ENCODE results near the gene TAGLN. TPM values are rescaled to one million over a fixed set of nuclear protein-coding genes. Genes with fewer than 3 reads are reported as not detected.

The TAGLN gene
- total RNA-seq, 1 donor from 2014 or later, result 923 TPM

DNA sequence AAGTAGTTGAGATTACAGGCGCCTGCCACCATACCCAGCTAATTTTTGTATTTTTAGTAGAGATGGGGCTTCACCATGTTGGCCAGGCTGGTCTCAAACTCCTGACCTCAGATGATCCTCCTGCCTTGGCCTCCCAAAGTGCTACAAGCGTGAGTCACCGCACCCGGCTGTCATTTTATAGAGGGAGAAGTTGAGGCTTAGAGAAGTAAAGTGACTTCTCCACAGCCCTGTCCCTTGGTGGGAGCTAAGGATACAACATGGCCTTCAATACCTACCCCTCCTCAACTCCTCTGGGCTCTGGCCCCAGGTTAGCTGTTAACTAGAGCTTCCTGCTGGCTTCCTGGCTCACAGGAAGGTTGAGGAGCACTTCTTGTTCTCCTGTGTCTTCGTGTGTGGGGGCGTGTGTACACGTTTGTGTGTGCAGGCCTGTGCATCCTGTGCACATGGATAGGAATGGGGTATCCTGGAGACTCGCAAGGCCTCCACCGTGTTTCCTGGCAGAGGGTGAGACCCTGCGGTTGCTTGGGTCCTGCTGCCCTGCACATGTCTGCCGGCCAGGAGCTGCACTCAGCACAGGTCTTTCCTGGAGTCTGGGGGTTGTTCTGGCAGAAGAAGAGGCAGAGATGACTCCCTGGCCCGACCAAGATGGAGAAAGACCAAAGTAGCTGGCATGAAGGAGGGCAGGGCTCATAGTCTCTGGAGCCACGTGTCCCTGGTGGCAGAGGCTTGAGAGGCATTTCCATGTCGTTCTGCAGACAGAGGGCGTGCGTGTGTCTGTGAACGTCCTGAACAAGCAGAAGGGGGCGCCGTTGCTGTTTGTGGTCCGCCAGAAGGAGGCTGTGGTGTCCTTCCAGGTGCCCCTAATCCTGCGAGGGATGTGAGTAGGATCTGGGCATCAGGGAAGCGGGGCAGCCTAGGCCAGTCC lies 18.2 kb upstream of the TAGLN start:
- peak; percentile 90 for DNase-seq (ENCODE audit: low spot score)

DNA sequence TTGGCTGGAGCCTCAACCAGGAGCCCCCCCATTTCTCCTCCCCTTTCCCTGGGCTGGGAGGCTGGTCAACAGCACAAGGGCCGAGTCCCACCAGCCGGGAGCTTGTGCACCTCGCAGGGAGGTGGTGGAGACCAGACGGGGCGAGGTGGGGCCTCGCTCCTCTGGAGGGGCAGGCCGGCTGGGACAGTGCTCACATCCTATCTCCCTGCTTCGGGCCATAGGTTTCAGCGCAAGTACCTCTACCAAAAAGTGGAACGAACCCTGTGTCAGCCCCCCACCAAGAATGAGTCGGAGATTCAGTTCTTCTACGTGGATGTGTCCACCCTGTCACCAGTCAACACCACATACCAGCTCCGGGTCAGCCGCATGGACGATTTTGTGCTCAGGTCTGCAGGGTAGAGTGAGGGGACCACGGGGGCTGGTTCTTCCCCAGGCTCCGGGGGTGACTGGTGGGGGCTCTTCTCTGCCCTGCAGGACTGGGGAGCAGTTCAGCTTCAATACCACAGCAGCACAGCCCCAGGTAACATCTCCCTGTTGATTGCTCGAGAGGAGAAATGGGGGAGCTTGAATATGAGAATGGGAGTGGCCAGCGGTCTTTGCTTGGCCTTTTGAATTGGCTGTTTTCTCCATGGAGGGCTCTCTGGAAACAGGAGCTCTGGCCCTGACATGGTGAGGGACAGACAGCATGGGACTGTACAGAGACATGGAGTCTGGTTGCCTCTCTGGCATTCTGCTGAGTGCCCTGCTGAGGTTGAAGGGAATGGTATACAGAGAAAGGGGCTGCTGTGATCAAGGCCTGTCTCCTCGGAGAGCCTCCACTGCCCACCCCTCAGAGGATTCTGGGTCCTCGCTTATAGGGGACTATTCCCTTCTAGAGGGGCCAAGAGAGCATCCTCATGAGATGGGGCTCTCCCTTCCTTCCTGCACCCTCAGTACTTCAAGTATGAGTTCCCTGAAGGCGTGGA lies 17.3 kb upstream of the TAGLN start:
- DNase-seq (ENCODE audit: low spot score), result peak; percentile 71

DNA sequence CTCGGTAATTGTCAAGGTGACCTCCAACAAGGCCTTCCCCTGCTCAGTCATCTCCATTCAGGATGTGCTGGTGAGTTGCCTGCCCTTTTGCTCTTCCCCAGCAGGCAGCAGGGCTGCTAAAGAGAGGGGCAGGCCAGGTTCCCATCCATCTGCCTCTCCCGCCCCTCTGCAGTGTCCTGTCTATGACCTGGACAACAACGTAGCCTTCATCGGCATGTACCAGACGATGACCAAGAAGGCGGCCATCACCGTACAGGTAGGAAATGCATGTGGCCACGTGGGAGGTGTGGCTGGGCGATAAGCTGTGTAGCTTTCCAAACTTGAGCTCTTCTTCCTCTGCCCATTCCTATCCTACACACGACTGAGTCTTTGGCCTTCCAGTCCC lies 16.6 kb upstream of the TAGLN start:
- DNase-seq (ENCODE audit: low spot score), result peak; percentile 69

DNA sequence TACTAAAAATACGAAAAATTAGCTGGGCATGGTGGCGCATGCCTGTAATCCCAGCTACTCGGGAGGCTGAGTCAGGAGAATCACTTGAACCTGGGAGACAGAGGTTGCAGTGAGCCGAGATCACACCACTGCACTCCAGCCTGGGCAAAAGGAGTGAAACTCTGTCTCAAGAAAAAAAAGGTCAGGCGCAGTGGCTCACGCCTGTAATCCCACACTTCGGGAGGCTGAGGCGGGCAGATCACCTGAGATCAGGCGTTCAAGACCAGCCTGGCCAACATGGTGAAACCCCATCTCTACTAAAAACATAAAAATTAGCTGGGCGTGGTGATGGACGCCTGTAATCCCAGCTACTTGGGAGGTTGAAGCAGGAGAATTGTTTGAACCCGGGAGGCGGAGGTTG lies 16.0 kb upstream of the TAGLN start:
- DNase-seq (ENCODE audit: low spot score), result peak; percentile 81

DNA sequence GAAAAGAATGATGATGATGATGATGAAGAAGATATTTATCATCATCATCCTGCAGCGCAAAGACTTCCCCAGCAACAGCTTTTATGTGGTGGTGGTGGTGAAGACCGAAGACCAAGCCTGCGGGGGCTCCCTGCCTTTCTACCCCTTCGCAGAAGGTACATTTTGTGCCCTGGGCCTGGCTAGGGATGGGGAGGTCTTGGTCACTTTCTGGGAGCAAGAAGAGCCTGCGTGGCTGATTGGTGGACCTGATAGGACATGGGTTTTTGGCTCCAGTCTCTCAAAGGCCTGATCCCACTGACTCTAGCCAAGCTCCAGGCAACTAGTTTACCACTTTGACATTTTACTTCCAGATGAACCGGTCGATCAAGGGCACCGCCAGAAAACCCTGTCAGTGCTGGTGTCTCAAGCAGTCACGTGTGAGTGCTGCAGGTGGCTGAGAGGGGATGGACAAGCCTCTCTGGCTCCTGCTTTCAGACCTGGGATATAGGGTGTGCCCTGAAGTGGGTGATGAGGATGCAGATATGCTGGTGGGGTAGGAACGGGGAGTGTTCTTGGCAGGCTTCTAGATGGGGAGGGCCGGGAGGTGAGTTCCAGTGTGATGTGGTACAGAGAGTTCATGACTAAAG lies 15.3 kb upstream of the TAGLN start:
- DNase-seq (ENCODE audit: low spot score), result peak; percentile 64

DNA sequence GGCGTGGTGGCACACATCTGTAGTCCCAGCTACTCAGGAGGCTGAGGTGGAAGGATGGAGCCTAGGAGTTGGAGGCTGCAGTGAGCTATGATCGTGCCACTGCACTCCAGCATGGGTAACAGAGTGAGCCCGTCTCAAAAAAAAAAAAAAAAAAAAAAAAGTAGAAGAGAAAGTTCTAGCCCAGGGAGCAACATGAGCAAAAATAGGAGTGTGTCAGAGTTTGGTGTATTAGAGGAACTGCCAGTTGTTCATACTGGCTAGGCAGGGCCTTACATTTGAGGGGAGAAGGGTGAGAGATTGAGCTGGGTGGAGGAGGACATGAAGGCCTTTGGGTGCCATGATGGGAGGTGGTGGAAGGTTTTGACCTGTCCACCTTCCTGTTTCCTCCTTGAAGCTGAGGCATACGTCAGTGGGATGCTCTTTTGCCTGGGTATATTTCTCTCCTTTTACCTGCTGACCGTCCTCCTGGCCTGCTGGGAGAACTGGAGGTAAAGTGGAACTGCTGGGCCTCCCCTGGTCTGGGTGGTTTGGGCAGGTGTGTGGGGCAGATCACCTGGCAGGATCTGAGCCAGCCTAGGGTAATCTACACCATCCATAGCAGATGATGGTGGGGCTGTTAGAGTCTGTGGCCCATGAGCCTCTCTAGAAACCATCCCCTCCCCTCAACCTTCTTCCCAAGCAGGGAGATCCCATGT lies 13.3 kb upstream of the TAGLN start:
- DNase-seq (ENCODE audit: low spot score), result peak; percentile 62

DNA sequence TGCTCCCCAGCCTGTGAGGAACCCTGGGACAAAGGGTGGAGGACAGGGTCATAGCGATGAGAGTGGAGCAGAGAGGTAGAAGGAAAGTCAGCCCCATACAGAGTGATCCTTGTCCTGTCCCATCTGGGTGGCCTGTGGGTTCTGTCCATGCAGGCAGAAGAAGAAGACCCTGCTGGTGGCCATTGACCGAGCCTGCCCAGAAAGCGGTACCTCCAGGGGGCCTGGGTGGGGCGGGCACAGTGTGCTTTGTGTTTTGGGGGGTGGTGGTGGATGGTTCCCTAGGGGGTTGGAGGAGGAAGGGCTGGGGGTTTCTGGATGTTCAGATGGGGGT lies 12.8 kb upstream of the TAGLN start:
- DNase-seq (ENCODE audit: low spot score), result peak; percentile 81

DNA sequence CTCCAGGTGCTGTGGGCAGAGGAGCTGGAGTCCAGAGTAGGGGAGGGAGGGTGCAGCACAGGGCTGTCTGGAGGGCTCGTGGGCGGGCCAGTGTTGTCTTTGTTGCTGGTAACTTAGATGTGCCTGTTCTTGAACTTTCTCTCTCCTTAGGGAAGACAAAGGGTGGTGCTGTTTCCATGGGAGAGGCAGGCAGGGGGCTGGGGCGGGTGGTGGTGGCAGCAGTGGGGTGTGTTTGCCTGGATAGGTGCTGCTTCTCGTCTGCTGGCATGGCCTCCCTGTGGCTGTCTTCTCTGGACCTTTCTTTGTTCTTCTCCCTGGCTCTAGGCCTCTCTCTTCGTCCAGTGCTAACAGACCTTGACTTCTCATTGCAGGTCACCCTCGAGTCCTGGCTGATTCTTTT lies 12.2 kb upstream of the TAGLN start:
- DNase-seq (ENCODE audit: low spot score), result peak; percentile 81

DNA sequence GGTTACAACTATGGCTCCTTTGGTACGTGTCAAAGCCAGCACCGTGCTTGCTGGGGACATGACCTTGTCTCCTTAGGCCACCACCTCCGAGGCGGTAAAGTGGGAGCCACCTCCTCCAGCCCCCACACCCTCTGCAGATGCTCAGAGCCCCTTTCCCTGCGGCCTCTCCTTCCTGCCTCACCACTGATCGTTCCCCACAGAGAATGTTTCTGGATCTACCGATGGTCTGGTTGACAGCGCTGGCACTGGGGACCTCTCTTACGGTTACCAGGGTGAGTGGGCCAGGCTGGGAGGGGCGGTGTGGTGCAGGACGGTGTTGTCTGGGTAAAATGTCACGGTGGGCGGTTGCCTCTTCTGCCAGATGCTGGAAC lies 11.8 kb upstream of the TAGLN start:
- DNase-seq (ENCODE audit: low spot score), result peak; percentile 62

DNA sequence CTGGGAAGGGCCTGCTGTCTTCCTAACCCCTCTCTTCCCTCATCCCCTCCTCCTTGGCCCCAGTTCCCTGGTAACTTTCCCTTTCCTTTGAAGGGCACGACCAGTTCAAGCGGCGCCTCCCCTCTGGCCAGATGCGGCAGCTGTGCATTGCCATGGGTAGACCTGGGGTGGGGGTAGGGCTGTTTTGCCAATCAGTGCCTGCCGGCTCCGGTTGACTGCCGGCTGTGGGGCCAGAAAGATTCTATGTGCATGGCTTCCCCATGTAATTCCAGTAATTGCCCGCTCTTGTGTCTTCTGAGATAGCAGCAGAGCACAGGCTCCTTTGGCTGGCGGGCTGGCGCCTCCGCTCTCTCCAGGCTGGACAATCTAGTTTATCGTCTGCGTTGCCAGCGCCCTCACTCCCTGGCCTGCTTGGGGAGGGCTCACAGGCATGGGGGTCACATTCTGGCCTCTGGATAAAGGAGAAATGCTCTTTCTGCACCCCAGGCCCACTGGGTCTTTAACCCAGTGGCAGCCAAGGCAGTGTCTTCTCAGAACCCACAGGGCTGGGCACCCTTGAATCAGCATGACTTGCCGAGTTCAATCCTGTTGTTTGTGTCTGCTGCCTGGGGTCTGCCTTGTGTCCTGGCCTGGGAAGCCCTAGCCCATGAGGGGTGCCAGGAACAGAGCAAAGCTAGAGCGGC lies 11.2 kb upstream of the TAGLN start:
- peak; percentile 75 for DNase-seq (ENCODE audit: low spot score)

DNA sequence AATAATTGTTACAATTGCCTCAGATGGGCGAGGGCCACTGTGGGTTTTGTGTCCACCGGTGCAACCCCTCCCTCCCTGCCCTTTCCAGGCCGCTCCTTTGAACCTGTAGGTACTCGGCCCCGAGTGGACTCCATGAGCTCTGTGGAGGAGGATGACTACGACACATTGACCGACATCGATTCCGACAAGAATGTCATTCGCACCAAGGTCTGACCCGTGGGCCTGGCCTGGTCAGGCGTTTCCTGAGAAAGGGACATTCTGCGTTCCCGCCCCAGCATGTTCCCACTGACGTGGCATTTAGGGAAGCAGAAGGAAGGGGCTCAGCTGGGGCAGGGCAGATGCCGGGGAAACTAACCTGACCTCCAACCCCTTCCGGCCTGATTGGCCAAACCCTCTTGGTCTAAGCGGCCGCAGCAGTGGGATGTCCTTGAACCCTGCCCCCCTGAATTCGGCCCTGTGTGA lies 10.5 kb upstream of the TAGLN start:
- DNase-seq (ENCODE audit: low spot score), result peak; percentile 85

DNA sequence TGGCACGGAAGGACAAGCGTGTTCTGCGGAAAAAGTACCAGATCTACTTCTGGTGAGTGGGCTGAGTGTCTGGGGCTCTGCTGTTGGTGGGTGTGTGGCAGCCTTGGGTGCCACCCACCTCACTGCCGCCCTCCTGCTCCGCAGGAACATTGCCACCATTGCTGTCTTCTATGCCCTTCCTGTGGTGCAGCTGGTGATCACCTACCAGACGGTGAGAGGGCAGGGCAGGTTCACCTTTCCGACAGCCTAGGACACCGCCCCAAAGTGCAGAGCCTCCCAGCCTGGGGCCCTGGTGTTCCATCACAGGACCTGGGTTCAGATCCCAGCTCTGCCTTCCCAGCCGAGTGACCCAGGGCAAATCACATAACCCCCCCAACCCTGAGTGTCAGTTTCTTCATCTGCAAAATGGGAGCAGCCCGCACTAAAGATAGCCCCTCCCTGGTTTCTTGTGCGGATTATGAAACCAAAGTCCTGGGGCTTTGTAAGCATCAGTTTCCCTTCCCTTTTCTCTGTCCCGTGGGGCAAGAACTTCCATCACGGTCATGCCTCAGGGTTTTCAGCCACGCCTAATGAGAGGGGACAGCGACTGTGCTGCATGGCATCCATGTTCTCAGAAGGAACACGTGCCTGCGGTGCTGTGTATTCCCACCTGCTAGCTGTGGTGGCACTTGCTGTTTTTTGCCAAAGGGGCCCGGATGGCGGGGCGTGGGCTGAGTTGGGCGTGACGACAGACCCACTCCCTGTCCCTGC lies 9.8 kb upstream of the TAGLN start:
- DNase-seq (ENCODE audit: low spot score), result peak; percentile 74

DNA sequence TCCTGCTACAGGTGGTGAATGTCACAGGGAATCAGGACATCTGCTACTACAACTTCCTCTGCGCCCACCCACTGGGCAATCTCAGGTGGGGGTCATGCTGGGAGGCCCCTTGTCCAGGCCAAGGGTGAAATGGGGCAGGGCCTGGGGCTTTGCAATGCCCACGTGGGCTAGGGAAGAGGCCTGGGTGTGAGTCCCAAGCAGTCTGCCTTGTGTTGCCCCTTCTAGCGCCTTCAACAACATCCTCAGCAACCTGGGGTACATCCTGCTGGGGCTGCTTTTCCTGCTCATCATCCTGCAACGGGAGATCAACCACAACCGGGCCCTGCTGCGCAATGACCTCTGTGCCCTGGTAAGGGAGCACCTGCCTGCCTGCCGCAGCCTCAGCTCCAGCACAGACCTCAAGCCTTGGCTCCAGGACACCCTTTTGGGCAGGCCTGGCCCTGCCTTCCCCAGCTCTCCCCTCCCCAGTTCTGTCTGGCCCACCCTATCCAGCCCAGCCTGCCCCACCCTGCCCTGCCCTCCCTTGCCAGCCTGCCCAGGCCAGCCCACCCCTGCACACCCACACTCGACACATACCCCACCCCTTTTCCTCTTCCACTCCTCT lies 9.1 kb upstream of the TAGLN start:
- DNase-seq (ENCODE audit: low spot score), result no peak

DNA sequence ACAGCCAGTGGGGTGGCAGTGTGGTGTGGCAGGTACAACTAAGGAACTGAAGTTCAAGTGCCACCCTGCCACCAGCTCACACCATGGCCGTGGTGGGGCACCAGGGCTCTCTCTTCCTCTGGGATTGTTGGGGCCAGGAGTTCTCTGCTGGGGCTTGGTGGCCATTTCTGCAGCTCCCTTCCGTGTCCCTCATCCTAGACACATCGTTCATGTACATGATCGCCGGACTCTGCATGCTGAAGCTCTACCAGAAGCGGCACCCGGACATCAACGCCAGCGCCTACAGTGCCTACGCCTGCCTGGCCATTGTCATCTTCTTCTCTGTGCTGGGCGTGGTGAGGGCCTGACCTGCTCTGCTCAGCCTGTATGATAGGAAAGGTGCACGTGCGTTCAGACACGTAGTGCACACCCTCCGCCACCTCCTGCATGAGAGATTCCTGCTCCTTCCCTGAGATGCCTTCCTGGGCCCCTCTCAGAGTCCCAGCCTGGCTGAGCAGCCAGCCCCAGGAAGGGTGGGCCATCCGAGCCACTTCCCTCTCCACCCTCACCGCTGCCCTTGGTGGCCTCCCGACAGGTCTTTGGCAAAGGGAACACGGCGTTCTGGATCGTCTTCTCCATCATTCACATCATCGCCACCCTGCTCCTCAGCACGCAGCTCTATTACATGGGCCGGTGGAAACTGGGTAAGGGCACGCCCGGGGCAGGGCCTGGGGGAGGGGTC lies 7.3 kb upstream of the TAGLN start:
- no peak for DNase-seq (ENCODE audit: low spot score)

DNA sequence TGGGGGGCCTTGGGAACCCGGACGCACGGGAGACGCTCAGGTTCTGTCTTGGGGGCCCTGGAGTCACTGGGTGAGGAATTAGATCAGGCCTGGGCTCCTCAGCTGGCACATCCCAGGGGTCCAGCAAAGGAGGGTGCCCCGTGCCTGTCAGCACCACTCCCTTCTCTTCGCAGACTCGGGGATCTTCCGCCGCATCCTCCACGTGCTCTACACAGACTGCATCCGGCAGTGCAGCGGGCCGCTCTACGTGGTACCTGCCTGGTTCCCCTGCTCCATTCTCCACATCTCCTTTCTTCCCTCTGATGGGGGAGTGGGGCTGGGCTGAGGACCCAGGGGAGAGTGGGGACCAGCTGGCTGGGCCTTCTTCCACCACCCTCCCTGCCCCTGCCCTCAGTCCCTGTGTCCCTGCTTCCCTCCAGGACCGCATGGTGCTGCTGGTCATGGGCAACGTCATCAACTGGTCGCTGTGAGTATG lies 6.7 kb upstream of the TAGLN start:
- DNase-seq (ENCODE audit: low spot score), result no peak

DNA sequence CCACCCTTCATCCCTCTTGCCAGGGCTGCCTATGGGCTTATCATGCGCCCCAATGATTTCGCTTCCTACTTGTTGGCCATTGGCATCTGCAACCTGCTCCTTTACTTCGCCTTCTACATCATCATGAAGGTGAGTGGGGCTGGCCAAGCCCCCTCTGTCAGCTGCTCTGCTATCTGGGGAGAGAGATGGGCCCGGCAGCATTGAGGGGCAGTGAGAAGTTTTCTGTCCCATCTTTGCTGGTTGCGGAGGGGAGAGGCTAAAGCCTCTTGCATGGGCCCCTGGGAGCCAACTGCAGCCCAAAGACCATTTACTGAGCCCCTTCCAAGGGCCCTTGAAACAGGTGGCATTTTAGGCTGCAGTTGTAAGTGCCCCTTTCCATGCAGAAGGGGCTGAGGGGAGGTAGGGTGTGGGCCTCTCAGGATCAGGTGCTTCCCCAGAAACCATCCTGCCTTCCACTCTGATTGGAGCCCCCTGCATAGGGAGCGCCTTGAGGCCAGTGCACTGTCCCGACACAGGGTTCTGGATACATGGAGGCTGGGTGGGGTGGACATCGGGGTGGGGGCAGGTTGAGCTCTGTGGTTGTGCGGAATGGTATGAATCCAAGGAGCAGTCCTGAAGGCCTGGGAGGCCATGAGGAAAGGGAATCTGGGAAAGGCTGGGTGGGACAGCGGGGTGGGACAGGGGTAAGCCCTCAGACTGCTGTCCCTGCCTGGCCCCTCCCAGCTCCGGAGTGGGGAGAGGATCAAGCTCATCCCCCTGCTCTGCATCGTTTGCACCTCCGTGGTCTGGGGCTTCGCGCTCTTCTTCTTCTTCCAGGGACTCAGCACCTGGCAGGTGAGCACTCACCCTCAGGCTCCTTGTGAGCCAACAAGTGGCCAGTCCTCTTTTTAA lies 5.8 kb upstream of the TAGLN start:
- DNase-seq (ENCODE audit: low spot score), result no peak

DNA sequence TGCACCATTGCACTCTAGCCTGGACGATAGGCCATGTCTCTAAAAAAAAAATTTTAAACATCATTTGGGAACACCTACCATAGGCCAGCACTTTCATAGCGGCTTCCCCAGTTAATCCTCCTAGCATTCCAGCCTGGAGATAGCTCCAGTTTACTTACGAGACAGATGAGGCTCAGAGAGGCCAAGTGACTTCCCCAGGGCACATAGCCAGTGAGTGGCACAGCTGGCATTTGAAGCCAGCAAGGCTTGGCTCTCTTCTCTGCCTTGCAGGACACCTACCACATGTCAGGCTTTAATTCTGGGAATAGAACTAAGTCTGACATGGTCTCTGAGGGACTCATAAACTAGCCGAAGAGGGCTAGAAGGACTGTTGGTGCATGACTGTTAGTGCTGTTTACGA lies 4.9 kb upstream of the TAGLN start:
- DNase-seq (ENCODE audit: low spot score), result no peak

Measured in mesenteric fat pad (tissue), 1 donor.